COR-L47 (cell line): Measurements from ENCODE around the gene GPR3.
"Not testable (repeated sequence)": the region's sequence is repeated elsewhere in the genome, so short reads cannot be mapped to it uniquely, and the experiment has no call there.

Experiments used
- DNase-seq: peaks from one replicate; lab custom pipeline; 2025; lab: John Stamatoyannopoulos, UW

The GPR3 gene

DNA sequence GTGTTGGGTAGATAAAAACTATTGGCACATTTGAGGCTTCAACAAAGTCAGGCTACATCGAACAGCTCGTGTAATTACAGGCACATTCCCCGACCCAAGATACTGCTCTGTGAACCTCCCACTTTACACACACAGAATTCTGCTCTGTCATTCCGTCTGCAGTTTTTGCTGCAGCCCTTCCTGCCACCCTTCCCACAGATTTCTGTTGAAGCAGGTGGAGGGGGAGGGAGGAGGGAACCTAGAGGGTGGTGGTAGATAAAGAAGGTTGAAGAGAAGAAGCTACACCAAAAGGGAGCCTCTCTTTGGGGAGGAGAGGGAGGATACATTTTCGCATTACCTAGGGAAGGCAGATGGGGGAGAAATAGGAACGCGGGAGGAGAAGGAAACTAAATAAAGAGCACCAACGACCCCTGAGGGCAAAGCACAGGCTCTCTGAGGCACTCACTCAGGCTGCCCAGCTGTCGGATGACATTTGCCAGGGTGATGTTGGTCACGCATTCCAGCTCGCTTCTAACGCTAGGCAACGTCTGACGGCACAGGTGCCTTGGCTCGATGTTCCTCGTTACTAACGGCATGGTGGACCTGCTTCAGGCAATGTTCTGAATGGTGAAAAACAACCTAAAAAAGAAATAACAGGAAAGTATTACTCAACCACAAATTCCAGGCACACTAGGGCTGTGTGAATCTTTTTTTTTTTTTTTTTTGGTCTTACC, 36.0 kb downstream of the GPR3 start:
- DNase-seq: no peak

DNA sequence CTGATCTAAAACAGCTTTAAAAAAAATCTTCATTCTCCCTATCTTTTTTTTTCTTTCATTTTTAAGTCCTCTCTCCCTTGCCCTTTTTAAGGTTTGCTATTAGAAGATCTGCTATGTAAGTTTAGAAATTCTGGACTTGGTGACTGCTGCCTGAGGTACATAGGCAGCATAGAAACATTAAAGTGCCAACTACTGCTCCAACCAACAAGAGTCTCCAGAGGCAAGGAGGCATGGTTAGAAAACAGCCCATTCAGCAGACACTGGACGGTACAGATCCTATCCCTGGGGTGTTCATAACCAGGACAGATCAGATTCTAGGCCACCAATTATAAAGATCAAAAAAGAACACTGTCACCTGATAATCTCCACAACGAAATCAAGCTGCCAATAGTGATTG, 36.6 kb downstream of the GPR3 start:
- DNase-seq: no peak

DNA sequence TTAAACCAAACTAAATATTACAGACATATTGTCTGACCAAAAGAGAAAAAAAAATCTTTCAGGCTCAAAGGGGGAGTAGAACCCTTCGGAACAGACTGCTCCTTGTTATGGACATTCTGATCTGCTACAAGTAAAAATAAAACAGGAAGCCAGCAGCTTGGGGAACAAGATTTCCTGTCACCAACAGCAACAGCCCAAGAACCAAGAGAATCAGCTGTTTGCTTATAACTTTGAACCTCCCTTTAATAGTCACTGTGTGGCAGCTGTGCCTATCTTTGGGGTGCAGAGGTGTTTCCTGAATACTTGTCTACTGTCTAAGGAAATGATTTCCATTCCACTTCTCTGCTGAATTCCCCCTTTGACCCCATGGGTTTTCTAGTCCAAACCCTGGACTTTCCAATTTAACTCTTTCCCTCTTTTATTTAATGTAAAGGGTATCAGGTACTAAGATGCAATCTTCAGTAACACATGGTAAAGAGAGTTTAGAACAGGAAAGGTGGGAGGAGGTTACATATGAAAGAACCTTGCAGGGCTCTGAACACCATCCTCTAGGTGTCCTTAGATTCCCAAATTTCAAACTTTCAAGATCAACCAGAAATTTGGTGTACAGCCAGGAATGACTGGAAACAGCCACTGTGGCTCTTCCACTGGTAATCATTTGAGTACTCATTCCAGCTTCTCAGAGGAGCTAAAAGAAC, 38.6 kb downstream of the GPR3 start:
- DNase-seq: no peak

DNA sequence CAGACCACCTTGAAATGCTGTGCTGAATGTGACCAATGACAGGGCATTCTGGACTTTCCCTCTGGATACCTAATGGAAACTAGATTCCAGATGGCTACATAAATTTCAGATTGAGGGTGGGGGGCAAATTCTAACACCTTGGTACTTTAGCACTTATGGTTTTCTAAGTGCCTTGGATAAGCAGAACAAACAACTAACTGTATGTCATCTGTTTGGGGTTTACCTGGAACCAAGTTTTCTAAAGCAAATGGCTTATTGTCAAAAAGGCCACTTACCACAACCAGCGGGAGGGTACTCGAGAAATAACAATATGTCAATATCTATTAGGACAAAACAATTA, 39.1 kb downstream of the GPR3 start:
- no peak for DNase-seq

DNA sequence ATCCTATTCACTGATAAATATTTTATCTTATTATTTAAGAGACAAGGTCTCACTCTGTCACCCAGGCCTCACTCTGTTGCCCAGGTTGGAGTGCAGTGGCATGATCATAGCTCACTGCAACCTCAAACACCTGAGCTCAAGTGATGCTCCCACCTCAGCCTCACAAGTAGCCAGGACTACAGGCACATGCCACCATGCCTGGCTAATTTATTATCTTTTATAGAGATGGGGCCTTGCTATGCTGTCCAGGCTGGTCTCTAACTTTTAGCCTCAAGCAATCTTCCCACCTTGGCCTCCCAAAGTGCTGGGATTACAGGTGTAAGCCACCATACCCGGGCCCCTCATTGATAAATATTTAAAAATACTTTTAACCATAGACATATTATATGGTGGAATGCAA, 40.3 kb downstream of the GPR3 start:
- DNase-seq: not testable (repeated sequence)

DNA sequence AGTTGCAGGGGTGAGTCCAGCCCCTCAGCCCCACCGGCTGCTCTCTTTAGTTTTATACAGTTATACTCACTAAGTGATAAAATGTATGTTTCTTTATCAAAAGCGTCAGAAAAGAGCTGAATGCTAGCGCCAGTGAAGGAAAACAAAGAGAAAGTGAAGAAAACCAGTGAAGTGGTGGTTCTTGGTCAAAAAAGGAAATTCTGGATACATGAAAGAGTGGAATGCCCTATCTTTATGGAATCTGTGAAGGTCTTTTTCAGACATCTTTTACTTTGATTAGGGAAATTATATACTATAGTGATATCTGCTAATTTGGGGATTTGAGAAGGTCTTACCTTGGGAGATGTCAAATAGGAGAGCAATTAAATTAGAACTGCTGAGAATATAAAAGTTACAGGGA, 41.3 kb downstream of the GPR3 start:
- DNase-seq: no peak

DNA sequence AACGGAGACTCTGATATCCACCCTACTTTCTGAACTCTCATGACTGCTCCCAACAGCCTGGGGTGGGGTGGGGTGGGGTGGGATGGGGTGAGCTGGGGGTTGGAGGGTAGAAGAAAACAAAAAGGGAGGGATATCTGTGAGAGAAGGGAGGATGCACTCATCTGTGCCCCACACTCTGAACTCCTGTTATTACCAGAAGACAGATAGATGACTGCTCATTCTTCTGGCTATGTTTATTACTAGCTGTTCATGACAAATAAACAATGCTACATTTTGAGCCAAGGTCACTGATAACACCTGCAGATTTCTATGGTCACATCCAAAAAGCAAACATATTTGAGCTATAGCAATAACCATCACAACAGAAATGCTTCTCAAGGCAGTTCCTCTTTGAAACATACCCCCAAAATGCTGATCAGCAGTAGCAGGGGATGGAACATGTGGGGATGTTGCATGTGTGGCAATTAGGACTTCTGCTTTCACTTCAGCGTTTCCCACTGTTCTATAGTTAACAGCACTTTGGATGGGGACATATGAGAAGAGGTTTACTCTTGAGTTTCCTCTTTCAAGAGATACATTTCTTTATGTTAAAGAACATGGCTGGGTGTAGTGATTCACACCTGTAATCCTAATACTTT, 43.3 kb downstream of the GPR3 start:
- DNase-seq: no peak

DNA sequence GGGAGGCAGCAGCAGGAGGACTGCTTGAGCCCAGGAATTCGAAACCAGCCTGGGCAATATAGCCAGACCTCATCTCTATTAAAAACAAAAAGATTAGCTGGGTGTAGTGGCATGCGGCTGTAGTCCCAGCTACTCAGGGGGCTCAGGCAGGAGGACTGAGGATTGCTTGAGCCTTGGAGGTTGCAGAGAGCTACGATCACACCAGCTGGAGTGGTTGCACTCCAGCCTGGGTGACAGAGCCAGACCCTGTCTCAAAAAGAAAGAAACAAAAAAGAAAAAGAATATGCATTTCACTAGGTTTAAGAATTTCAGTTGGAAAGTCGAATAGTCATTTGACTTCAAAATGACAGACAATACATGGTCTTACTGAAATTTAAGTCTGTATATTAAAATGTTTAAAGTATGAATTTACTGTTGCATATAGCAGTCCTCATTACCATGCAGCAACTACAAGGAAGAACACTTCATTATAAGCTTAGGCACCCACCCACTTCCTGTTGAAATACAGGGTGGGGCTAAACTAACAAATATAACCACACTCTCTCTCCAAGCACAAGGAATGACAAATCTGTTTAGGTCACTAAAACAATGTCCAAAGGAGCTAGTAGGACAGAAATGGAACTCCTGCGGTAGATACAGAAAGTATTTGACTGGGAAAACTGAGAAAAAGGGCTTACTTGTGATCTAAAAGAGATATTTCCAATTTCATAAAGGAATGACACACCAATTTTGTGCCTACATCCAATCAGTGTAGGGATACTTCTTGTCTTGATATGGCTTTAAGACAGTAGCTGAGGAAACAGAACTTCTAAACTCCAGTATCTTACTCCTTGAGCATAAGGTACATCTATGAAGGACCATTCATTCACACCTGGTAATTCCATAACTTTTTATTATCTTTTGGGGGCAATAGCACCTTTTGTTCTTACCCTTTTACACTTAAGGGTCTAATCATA, 44.1 kb downstream of the GPR3 start:
- no peak for DNase-seq

DNA sequence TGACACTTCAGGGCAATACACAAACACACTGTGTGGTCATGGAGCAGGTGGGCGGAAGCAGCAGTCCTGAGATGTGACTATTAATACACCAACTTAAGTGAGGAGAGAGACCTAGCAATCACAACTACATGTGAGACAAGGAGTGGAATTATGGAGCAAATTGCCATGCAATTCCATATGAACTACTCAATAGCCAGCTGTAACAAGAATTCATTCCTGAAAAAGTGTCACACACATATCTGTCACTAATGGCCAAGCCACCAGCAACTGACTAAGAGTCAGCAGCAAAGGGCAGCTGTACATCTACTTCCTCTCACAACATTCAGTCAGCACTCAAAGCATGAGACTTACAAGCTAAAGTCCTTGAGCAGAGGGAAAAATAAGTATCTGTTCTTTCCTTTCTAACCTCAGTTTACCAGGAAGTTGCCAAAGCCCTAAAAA, 46.2 kb downstream of the GPR3 start:
- DNase-seq: no peak

DNA sequence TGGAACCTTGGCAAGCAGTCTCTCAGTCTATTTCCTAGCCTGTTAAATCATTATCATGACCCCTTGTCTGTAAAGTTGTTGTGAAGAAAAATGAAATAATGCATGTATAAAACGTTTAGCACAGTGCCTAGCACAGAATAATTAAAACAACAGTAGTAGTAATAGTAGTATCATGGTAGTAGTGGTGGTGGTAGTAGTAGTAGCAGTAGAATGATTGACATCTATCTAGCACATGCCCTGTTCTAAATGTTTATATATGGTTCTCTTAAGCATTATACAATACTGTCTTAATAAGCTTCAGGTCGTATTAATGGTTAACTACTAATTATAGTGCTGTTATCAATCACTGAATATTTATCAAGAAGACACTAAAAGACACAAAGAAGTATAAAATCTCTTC, 46.7 kb downstream of the GPR3 start:
- DNase-seq: no peak

DNA sequence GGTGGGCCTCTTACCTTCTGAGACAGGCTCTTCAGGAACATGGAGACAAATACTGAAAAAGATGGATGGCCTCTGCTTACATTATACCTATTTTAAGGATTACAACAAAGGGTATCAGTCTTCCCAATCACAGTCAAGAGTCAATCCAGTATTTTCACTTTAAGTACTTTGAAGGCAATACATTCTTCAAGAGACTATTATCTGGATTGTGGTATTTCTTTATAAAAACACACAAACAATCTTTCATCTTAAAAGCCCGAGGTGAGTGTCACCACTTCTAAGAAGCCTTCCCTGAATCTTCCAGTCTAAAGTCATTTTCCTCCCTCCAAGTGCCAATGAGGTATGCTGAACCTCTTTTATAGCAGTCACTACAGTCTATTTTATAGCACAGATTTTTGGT, 52.2 kb downstream of the GPR3 start:
- DNase-seq: no peak
